GM19467 (cell line): ENCODE data around the gene RPS13.
"Not testable (repeated sequence)": the region's sequence is repeated elsewhere in the genome, so short reads cannot be mapped to it uniquely, and the experiment has no call there.

ENCODE experiments used
- ATAC-seq: cut with Tn5 transposase; IDR thresholded peaks from one replicate; pipeline ENCODE4 v1.9.1; 2021; ENCODE audit warnings: mild to moderate bottlenecking, moderate library complexity; ENCODE audit not compliant: unreplicated experiment

RPS13 gene

DNA sequence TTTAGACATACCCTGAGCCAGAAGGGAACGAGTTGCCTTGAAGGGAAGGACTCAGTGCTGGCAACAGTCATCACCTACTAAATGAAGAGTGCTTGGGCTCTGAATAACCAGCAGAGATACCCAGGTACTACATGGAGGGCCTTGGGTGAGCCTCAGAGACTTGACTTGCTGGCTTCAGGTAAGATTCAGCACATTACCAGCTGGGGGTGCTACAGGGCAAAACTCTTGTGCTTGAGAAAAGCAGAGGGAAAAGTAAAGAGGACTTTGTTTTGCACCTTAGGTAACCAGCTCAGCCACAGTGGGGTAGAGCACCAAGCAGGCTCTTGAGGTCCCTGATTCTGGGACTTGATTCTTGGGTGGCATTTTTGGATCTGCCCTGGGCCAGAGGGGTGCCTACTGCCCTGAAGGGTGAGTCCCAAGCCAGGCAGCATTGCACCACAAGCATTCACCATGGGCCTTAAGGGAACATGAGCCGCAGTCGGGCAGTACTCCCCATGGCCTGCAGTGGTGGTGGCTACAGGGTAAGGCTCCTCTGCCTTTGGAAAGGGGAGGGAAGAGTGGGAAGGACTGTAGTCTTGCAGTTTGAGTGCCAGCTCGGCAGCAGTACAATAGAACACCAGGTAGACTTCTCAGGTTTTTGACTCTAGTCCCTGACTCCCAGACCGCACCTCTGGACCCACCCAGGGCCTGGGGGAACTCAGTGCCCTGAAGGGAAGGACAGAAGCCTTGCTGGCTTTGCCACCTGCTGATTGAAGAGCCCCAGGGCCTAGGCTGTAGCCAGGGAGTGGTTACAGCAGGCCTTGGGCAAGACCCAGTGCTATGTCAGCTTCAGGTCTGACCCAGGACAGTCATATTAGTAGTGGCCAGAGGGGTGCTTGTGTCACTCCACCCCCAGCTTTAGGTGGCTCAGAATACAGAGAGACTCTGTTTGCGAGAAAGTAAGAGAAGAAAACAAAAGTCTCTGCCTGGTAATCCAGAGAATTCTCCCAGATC lies 40.5 kb downstream of the RPS13 start:
- no peak for ATAC-seq

DNA sequence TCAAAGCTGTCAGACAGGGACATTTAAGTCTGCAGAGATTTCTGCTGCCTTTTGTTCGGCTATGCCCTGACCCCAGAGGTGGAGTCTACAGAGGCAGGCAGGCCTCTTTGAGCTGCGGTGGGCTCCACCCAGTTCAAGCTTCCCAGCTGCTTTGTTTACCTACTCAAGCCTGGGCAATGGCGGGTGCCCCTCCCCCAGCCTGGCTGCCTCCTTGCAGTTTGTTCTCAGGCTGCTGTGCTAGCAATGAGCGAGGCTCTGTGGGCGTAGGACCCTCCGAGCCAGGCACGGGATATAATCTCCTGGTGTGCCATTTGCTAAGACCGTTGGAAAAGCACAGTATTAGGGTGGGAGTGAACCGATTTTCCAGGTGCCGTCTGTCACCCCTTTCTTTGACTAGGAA lies 43.4 kb downstream of the RPS13 start:
- ATAC-seq = not testable (repeated sequence)

DNA sequence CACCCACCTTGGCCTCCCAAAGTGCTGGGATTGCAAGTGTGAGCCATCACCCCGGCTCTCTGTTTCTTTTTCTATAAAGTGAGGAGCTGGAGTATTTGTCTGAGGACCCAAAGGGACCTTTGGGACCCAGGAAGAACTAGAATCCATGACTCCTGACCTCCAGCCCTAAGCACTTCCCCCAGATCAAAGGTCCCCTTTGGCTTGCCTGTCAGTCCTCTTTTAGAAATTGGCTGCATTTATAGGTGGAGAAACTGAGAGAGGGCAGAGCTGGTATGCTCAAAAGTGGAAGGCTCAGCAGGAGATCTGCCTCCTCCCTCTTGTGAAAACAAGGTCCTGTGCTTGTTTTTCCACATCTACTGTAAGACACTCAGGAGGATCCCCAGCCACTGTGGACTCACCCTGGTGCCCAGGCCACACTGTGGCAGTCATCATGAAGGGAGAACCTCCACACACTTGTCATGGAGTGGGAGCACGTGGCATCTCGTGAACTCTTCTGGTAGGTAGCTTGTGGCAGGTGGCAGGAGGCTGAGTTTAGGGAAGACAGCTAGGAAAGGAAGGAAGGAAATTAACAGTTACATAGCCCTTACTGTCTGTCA lies 50.9 kb downstream of the RPS13 start:
- no peak for ATAC-seq

DNA sequence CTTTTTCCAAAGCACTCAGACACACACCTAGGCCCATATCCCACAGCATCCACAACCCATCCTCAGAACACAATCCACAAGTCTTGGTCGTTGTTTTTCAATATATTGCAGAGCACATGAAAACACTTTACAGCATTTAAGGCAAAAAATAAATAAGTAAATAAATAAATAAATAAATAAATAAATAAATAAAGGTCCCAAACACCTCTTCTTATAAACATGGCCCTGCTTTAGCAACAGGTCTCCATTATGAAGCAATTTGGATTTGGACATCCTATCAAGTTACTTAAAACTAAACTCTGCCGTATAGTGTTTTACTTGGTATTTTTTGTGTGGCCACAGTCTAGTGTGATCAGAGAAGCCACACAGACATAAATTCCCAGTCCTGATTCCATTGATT lies 52.5 kb downstream of the RPS13 start:
- no peak for ATAC-seq
